GM12873 (cell line): Measurements from ENCODE around the gene EXOSC3.

Experiments used
- CTCF ChIP-seq: IDR thresholded peaks from 2 replicates; pipeline ENCODE4 v1.5.1; 2012; ENCODE audit warnings: low read depth, mild to moderate bottlenecking, moderate library complexity, low read length, control low read depth; ENCODE audit not compliant: insufficient read depth; ENCODE audit errors: missing control alignments

Gene EXOSC3

GRCh38 chr9:37788332-37788731, 3.5 kb upstream of the EXOSC3 start:
- TF ChIP-seq CTCF = no peak

DNA sequence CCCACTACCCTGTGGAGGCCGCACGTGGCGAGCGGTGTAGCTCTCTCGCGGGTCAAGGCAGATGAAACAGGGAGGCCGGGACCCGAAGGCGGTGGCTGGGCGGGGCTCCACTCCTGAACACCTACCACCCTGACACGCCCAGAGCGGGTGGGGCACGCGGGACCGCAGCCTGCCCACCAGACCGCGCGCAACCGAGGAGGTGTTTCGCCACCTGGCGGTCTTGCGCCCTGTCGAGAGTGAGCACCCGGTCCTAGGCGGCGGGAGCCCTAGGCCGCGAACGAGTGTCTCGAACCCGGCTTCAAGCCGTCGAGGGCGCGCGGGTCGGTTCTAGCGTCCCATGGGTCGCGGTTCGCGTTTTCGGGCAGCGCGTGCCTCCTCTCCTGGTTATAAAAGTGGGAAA, 2.2 kb upstream of the EXOSC3 start:
- TF ChIP-seq CTCF = no peak

DNA sequence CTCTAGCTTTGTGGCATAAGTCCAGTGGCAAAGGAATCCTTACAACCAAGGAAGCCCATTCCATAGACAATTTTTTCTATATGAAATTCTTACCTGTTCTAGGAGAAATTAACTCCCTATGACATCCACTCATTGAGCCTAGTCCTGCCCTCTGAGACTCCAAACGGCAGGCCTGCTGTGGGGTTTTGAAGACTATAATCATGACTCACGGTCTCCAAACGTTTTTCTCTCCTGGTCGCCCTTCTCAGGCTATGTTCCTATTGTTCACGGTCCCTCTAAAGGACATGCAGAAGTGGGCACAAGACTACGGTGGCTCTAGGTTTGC, 611 bp downstream of the EXOSC3 start:
- no peak for TF ChIP-seq CTCF

DNA sequence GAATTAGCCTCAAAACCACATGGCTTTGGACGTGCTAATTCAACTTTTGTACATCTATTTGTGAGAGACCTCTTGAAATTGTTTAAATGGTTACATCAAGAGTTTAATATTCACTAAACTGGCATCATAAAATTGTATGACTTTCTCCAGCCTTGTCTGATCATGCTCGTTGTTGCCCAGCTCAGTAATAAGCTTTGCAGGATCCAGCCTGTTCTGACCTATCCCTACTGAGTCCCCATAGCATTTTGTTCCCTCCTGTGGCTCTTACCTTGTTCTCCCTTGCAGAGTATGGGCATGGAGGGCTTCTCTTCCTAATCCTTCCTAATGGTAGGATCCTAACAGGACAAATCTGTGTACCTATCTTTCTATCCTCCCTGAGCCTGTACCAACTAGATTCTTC, 6.3 kb downstream of the EXOSC3 start:
- no peak for TF ChIP-seq CTCF

DNA sequence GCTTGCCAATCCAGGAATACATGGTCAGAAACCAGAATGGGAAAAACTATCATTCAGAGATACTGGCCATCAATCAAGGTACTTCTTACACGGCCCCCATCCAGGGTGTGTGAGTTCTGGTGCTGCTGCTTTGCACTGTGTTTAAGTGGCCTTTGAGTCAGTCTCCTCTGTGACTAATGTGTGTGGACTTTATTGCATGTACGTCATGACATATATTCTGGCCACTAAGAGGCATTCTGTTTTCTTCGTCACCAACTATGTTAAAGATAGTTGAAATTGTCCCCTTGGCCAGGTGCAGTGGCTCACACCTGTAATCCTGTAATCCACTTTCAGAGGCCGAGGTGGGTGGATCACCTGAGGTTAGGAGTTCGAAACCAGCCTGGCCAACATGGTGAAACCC, 8.5 kb downstream of the EXOSC3 start:
- no peak for TF ChIP-seq CTCF

- TF ChIP-seq CTCF = no peak
These were observed 9.5 kb downstream of the EXOSC3 start for GRCh38 chr9:37775216-37775919.

DNA sequence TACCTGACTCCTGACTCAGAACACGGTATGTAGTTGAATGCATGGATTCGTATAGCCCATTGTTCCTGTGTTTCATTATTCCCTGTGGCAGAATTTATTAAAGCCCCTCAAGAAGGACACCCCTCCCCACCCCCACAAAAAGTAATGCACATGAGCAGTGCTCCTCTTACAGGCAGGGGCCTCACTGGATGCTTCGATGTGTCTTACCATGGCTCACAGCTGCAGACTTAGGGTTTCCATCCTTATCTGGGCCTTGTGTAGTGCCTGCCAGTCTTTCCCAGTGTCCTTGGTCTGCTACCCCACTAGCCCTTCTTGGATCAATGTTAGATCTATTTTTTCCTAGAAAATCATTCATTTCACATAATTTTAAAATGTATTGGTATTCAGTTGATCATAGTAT, 14.9 kb downstream of the EXOSC3 start:
- no peak for TF ChIP-seq CTCF

GRCh38 chr9:37769306-37769705, 15.6 kb downstream of the EXOSC3 start:
- no peak for TF ChIP-seq CTCF
